Liver (tissue), 9 donors: Measurements from ENCODE around the gene TP53I11. TPM values are rescaled to one million over a fixed set of nuclear protein-coding genes. Genes with fewer than 3 reads are reported as not detected.

Experiments
- DNase-seq: peaks from one replicate; pipeline ENCODE4 v3.0.0-alpha.2; 2017; ENCODE audit warnings: low spot score
- H3K27ac ChIP-seq, 2 donors: one replicate each; pipeline ENCODE4 v1.7.0; 2013; ENCODE audit warnings: inconsistent platforms in 2 of 2, low read length in 2 of 2, control low read depth in 1 of 2, low read depth in 1 of 2, mild to moderate bottlenecking in 1 of 2
- H3K27me3 ChIP-seq, 4 donors: one replicate each; pipeline versions ENCODE4 v1.6.1 to v1.7.0; 2013; ENCODE audit warnings: low read length in 3 of 4, inconsistent platforms in 1 of 4, mild to moderate bottlenecking in 1 of 4, moderate library complexity in 1 of 4; ENCODE audit not compliant: control insufficient read depth in 4 of 4, insufficient read depth in 4 of 4
- H3K36me3 ChIP-seq, 4 donors: one replicate each; pipeline versions ENCODE4 v1.6.1 to v1.7.0; 2013; ENCODE audit warnings: low read length in 3 of 4, mild to moderate bottlenecking in 3 of 4, low read depth in 1 of 4, moderate library complexity in 1 of 4; ENCODE audit not compliant: control insufficient read depth in 4 of 4, insufficient read depth in 3 of 4
- H3K4me1 ChIP-seq, 4 donors: one replicate each; pipeline versions ENCODE4 v1.6.1 to v1.7.0; 2013; ENCODE audit warnings: low read length in 3 of 4, mild to moderate bottlenecking in 3 of 4, moderate library complexity in 1 of 4; ENCODE audit not compliant: control insufficient read depth in 4 of 4, insufficient read depth in 4 of 4
- H3K4me3 ChIP-seq, 3 donors: one replicate each; pipeline versions ENCODE4 v1.6.1 to v1.7.0; 2013; ENCODE audit warnings: low read length in 3 of 3, control low read depth in 1 of 3, low read depth in 1 of 3, mild to moderate bottlenecking in 1 of 3
- H3K9ac ChIP-seq, 2 donors: one replicate each; pipeline ENCODE4 v1.7.0; 2013; ENCODE audit warnings: low read length in 2 of 2, mild to moderate bottlenecking in 2 of 2, moderate library complexity in 2 of 2, control low read depth in 1 of 2, low read depth in 1 of 2
- H3K9me3 ChIP-seq, 4 donors: one replicate each; pipeline versions ENCODE4 v1.6.1 to v1.7.0; 2013; ENCODE audit warnings: low read length in 3 of 4; ENCODE audit not compliant: control insufficient read depth in 4 of 4
- ATF3 ChIP-seq: IDR thresholded peaks from 2 replicates; pipeline ENCODE4 v1.6.1; 2016; ENCODE audit warnings: antibody characterized with exemption
- EGR1 ChIP-seq, 2 donors: IDR thresholded peaks; 2 replicates each; pipeline ENCODE4 v1.6.1; 2016 to 2018; ENCODE audit warnings: antibody characterized with exemption in 2 of 2, low read depth in 2 of 2
- FOXA1 ChIP-seq: IDR thresholded peaks from 2 replicates; pipeline ENCODE4 v1.6.1; 2016; ENCODE audit warnings: antibody characterized with exemption
- FOXA2 ChIP-seq: IDR thresholded peaks from 2 replicates; pipeline ENCODE4 v1.6.1; 2016; ENCODE audit warnings: antibody characterized with exemption
- GABPA ChIP-seq, 2 donors: IDR thresholded peaks in 1 of 2; conservative IDR thresholded peaks in 1 of 2; 2 replicates each; pipeline ENCODE4 v1.6.1; 2016; ENCODE audit warnings: antibody characterized with exemption in 2 of 2, mild to moderate bottlenecking in 1 of 2, moderate library complexity in 1 of 2
- HNF4A ChIP-seq, 2 donors: conservative IDR thresholded peaks; 2 replicates each; pipeline ENCODE4 v1.6.1; 2016; ENCODE audit warnings: antibody characterized with exemption in 2 of 2, mild to moderate bottlenecking in 2 of 2
- HNF4G ChIP-seq: IDR thresholded peaks from 2 replicates; pipeline ENCODE4 v1.6.1; 2016; ENCODE audit warnings: antibody characterized with exemption
- JUND ChIP-seq, 2 donors: IDR thresholded peaks; 2 replicates each; pipeline ENCODE4 v1.6.1; 2016; ENCODE audit warnings: antibody characterized with exemption in 2 of 2
- MAX ChIP-seq: IDR thresholded peaks from 2 replicates; pipeline ENCODE4 v1.6.1; 2016; ENCODE audit warnings: antibody characterized with exemption
- SP1 ChIP-seq: IDR thresholded peaks from 2 replicates; pipeline ENCODE4 v1.6.1; 2018; ENCODE audit warnings: antibody characterized with exemption, mild to moderate bottlenecking
- TAF1 ChIP-seq: conservative IDR thresholded peaks from 2 replicates; pipeline ENCODE4 v1.6.1; 2016; ENCODE audit warnings: antibody characterized with exemption, mild to moderate bottlenecking
- YY1 ChIP-seq: IDR thresholded peaks from 2 replicates; pipeline ENCODE4 v1.6.1; 2016; ENCODE audit warnings: antibody characterized with exemption, mild to moderate bottlenecking
- WGBS: extraction: QIAGEN DNeasy Blood & Tissue Kit; methylation state at CpG from one replicate; pipeline ENCODE4 v1.1.7; 2013; 5-methylcytosine and 5-hydroxymethylcytosine counted together
- polyA plus RNA-seq, 2 donors: library from polyadenylated mRNA; stranded (reverse) in 1 of 2; unstranded in 1 of 2; fragments of 200-250 nt in 1 of 2; fragments of >200 nt in 1 of 2; fragmentation: Nextera tagmentation in 1 of 2; extraction: Ambion mirVana in 1 of 2; gene quantifications; one replicate each; pipeline versions ENCODE4 v1.2.1 to v1.2.3, GENCODE V29; 2013 to 2015
- total RNA-seq, 2 donors: library from RNA; depleted of rRNA; stranded (reverse); fragments of >200 nt; gene quantifications; one replicate each; pipeline ENCODE4 v1.2.3, GENCODE V29; 2014
- TF ChIP-seq, protein P1 (sequence below): IDR thresholded peaks from 2 replicates; pipeline ENCODE4 v1.6.1; 2016; ENCODE audit warnings: antibody characterized with exemption, mild to moderate bottlenecking
- TF ChIP-seq, protein P2 (sequence below): IDR thresholded peaks from 2 replicates; pipeline ENCODE4 v1.6.1; 2016; ENCODE audit warnings: antibody characterized with exemption
- TF ChIP-seq, protein P3 (sequence below): fragments of 150-350 bp; IDR thresholded peaks from 2 replicates; pipeline ENCODE4 v1.5.1; 2017; ENCODE audit warnings: improper control_type of control experiment, low read depth, low read length; ENCODE audit not compliant: missing input control
- donor health status: healthy.
- donor health status: healthy.
- donor health status: healthy.
- donor health status: healthy.
- donor health status: healthy.

TP53I11 gene
- total and polyA plus RNA-seq, 4 donors, result 3.6 to 16.0 (median 8.3) TPM

DNA sequence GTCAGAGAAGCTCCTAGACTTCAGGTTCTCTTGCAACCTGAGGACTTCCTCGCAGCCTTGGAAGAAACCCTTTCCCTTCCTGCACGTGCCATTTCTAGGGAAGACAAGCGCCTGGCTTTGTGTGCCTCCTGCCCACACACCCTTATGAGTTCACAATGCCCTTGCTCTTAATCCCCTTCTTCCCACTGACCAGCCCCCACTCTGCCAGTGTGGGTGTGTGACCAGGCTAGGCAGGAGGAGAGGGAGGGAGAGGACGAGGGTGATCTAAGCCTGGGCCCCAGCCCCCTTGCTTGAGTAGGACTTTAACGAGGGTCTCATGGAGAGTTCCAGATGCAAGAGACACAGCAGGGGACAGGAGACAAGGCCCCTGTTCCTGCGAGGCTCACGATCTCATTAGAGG is 30.2 kb downstream of the TP53I11 start:
- TF ChIP-seq FOXA1, result no peak
- TF ChIP-seq SP1, result no peak
- no peak for TF ChIP-seq ATF3
- no peak for TF ChIP-seq EGR1 (IDR thresholded peaks at IDR 0.05; ENCODE audit: low read depth in 2 of 2)
- Histone ChIP-seq H3K27me3 (peaks cover 0 to 2% (median 0%) of the 10 kb centered on the region in 4 donors), H3K36me3 (no peaks in the 10 kb centered on the region), H3K9me3 (no peaks in the 10 kb centered on the region), H3K4me1 (no peaks in the 10 kb centered on the region), H3K4me3 (no peak overlapping the region), H3K9ac (no peak overlapping the region), H3K27ac (no peak overlapping the region)
- DNase-seq, result no peak
- WGBS, result 87% methylated on average over 7 of the region's 7 CpGs

DNA sequence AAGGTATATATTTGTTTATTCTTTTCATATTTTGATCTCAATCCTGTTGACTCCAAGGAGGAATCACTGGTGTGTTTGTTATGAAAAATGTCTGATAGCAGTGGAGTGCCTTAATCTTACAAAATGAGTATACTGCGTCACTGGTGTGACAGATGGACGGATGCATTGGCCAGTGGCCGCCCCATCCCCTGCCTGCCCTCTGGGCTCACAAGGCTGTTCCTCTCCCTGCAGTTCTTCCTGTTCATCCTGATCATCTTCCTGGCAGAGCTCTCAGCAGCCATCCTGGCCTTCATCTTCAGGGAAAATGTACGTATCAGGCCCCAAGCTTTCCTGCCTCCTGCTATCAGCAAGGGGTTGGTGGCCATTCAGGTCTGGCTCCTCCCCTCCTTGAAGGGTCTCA is 32.9 kb downstream of the TP53I11 start:
- 94% methylated on average over 4 of the region's 4 CpGs for WGBS
- Histone ChIP-seq H3K4me1 (peaks cover 0 to under 1% (median under 1%) of the 10 kb centered on the region in 4 donors), H3K9ac (no peak overlapping the region), H3K27me3 (peaks cover 0 to 2% (median 0%) of the 10 kb centered on the region in 4 donors), H3K4me3 (no peak overlapping the region), H3K9me3 (no peaks in the 10 kb centered on the region), H3K36me3 (no peaks in the 10 kb centered on the region), H3K27ac (no peak overlapping the region)
- TF ChIP-seq JUND (IDR thresholded peaks at IDR 0.05) (no peak), HNF4G (no peak), EGR1 (IDR thresholded peaks at IDR 0.05; ENCODE audit: low read depth in 2 of 2) (no peak), FOXA2 (no peak), GABPA (IDR thresholded peaks at IDR 0.05 in 1 of 2, conservative IDR thresholded peaks at IDR 0.05 in 1 of 2) (no peak), HNF4A (conservative IDR thresholded peaks at IDR 0.05) (no peak)
- TF ChIP-seq, protein P1, sequence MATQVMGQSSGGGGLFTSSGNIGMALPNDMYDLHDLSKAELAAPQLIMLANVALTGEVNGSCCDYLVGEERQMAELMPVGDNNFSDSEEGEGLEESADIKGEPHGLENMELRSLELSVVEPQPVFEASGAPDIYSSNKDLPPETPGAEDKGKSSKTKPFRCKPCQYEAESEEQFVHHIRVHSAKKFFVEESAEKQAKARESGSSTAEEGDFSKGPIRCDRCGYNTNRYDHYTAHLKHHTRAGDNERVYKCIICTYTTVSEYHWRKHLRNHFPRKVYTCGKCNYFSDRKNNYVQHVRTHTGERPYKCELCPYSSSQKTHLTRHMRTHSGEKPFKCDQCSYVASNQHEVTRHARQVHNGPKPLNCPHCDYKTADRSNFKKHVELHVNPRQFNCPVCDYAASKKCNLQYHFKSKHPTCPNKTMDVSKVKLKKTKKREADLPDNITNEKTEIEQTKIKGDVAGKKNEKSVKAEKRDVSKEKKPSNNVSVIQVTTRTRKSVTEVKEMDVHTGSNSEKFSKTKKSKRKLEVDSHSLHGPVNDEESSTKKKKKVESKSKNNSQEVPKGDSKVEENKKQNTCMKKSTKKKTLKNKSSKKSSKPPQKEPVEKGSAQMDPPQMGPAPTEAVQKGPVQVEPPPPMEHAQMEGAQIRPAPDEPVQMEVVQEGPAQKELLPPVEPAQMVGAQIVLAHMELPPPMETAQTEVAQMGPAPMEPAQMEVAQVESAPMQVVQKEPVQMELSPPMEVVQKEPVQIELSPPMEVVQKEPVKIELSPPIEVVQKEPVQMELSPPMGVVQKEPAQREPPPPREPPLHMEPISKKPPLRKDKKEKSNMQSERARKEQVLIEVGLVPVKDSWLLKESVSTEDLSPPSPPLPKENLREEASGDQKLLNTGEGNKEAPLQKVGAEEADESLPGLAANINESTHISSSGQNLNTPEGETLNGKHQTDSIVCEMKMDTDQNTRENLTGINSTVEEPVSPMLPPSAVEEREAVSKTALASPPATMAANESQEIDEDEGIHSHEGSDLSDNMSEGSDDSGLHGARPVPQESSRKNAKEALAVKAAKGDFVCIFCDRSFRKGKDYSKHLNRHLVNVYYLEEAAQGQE, result no peak
- DNase-seq, result no peak

DNA sequence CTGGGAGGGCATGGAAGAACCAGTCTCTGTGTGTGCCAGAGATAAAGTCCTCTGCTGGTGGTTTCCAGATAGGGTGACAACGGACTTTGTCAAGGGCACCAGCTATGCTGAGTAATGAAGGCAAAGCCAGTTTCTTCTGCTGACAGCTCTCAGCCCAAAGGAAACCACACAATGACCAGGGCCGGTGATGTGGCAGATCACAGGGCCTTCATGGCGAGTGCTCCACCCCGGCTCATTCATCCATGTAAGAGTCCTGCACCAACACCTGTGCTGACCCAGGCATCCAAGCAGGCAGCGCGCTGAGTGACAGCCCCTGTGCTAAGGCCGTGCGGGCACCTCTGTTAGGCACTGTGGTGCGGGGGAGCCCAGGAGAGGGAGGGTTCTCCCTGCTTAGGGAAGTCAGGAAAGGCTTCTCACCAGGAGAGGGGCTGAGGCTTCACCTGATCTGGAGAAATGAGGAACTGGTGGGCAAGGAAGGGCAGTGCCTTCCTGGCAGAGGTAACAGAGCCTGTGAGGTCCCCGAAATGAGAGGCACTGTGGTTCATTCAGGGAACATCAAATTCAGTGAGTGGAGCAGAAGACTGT is 33.8 kb downstream of the TP53I11 start:
- no peak overlapping the region for H3K4me3 ChIP-seq
- no peak overlapping the region for H3K27ac ChIP-seq
- no peaks in the 10 kb centered on the region for H3K36me3 ChIP-seq
- peaks cover 0 to 2% (median 0%) of the 10 kb centered on the region in 4 donors for H3K27me3 ChIP-seq
- 83% methylated on average over 10 of the region's 10 CpGs for WGBS
- no peak overlapping the region for H3K9ac ChIP-seq
- H3K9me3 ChIP-seq, result no peaks in the 10 kb centered on the region
- H3K4me1 ChIP-seq, result peaks cover 0 to 9% (median 8%) of the 10 kb centered on the region in 4 donors
- no peak for DNase-seq
- TF ChIP-seq, protein P2, sequence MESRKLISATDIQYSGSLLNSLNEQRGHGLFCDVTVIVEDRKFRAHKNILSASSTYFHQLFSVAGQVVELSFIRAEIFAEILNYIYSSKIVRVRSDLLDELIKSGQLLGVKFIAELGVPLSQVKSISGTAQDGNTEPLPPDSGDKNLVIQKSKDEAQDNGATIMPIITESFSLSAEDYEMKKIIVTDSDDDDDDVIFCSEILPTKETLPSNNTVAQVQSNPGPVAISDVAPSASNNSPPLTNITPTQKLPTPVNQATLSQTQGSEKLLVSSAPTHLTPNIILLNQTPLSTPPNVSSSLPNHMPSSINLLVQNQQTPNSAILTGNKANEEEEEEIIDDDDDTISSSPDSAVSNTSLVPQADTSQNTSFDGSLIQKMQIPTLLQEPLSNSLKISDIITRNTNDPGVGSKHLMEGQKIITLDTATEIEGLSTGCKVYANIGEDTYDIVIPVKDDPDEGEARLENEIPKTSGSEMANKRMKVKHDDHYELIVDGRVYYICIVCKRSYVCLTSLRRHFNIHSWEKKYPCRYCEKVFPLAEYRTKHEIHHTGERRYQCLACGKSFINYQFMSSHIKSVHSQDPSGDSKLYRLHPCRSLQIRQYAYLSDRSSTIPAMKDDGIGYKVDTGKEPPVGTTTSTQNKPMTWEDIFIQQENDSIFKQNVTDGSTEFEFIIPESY, result no peak
- no peak for TF ChIP-seq SP1
- no peak for TF ChIP-seq JUND (IDR thresholded peaks at IDR 0.05)
- no peak for TF ChIP-seq FOXA1
- no peak for TF ChIP-seq MAX
- TF ChIP-seq EGR1 (IDR thresholded peaks at IDR 0.05; ENCODE audit: low read depth in 2 of 2), result no peak
- TF ChIP-seq TAF1, result no peak
- no peak for TF ChIP-seq GABPA (IDR thresholded peaks at IDR 0.05 in 1 of 2, conservative IDR thresholded peaks at IDR 0.05 in 1 of 2)
- TF ChIP-seq YY1, result no peak
- TF ChIP-seq, protein P1, result no peak
- no peak for TF ChIP-seq FOXA2
- TF ChIP-seq HNF4G, result no peak
- TF ChIP-seq, protein P3, sequence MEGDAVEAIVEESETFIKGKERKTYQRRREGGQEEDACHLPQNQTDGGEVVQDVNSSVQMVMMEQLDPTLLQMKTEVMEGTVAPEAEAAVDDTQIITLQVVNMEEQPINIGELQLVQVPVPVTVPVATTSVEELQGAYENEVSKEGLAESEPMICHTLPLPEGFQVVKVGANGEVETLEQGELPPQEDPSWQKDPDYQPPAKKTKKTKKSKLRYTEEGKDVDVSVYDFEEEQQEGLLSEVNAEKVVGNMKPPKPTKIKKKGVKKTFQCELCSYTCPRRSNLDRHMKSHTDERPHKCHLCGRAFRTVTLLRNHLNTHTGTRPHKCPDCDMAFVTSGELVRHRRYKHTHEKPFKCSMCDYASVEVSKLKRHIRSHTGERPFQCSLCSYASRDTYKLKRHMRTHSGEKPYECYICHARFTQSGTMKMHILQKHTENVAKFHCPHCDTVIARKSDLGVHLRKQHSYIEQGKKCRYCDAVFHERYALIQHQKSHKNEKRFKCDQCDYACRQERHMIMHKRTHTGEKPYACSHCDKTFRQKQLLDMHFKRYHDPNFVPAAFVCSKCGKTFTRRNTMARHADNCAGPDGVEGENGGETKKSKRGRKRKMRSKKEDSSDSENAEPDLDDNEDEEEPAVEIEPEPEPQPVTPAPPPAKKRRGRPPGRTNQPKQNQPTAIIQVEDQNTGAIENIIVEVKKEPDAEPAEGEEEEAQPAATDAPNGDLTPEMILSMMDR, result no peak
